Medulla oblongata (tissue), 1 donor: ENCODE results near the gene MAP3K12.
A peak's percentile ranks its signal among the peaks of the same experiment; 100 is the strongest.
"Not testable (repeated sequence)": the region's sequence is repeated elsewhere in the genome, so short reads cannot be mapped to it uniquely, and the experiment has no call there.

Experiments
- DNase-seq: peaks from one replicate; pipeline ENCODE4 v3.0.0-alpha.2; 2015; ENCODE audit errors: extremely low spot score

Gene MAP3K12

GRCh38 chr12:53492830-53493609 is 6.2 kb downstream of the MAP3K12 start:
- peak; percentile 96 for DNase-seq

DNA sequence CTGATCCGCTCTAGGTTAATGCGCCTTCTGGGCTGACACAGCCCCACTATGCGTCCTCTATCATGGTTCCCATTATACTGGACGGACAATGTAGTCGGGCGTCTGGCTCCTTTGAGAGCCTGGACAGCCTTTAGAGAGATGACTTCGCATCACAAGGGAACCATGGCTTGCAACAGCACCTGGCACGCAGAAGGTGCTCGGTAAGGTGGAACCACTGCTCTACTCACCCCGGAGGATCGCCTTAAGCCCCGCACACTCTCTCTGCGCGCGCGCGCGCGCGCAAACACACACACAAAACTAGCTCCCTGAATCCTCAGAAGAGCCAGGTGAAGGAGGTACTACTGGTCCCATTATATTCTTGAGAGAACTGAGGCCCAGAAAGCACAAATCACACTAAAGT is 7.1 kb downstream of the MAP3K12 start:
- DNase-seq: no peak

DNA sequence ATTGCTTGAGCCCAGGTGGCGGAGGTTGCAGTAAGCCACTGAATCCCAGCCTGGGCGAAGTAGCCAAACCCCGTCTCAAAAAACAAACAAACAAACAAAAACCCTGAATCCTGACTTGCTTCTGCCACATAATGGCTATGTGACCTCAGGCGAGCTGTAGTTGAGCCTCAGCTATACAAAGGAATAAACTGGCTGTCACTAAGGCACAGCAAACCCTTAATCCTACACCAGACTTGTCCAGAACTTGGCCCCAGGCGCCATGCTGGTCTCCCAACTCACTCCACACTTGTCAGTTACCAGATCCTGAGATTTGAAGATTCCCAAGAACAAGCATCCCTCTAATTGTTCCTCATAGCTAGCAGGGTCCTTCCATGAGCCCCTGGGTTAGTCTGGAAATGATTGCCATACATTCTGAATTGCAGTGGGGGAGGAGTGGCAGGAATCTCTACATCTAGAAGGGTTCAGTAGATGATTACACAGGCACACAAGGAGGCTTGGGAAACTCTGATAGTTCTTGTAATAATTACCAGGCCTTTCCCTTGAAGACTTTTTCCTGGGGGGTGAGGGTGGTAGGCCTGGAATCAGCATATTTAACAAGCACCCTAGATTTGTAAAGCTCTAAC is 9.9 kb downstream of the MAP3K12 start:
- DNase-seq: no peak

DNA sequence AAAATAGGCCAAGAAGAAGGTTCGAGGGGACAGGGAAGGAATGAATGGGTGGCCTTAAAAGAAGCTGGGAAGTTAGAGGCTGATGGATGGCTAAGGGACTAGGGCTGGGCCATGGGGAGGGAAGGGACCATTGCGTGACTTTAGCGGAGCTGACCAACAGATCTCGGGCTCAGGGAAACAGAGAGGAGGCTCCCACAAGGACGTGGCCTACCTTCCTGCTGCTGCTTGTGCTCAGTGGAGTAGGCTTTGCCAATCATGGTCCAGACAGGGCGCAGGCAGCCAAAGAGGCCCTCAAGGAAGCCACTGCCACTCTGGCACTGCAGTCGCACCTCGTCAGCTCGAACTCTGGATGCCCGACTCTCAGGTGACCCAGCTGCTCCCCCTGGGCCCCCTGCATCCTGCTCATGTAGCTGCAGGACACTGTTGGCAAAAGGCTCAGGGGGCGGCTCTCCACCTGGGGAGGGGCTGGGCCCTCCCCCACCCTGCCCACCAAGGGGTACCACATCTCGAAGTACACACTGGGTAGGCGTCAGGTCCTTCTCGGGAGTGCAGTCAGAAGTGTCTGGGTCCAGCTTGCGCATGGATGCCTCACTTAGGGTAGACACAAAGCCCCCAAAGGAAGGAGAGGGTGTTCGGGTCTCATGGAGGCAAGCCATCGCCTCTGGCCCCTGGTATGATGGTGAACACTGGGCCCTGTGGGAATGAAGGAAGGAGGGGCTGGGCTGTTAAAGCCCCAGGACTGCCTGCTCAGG is 12.3 kb downstream of the MAP3K12 start:
- no peak for DNase-seq

DNA sequence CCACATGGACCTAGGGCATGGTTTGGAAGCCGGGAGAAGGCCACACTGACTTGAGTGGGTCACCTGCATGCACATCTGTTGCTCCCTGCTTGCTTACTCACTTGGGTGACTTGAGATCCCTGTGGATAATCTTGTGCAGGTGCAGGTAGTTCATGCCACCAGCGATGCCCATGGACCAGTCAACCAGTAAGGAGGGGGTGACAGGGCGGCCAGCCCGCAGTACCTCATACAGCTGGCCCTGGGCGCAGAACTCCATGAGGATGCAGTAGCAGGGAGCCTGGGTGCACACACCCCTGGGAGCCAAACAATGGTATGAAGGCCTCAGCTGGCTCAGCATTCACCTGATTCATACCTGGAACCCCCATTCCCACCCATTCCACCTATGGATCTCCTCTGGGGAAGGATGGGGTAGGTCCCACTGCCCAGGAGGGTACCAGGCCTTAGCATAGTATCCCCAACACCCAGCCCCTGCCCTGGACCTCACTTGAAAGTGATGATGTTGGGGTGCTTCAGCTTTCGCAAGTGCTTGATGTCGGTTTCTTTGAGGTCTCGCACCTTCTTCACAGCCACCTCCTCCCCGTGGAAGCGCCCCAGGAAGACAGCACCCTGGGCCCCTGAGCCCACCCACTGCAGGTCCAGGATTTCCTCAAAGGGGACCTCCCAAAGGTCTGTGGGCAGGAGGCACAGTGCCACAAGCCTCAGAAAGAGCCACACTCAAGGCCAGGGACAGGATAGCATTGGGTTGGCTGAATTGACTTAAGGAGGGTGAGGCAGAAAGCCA is 13.1 kb downstream of the MAP3K12 start:
- DNase-seq: no peak

DNA sequence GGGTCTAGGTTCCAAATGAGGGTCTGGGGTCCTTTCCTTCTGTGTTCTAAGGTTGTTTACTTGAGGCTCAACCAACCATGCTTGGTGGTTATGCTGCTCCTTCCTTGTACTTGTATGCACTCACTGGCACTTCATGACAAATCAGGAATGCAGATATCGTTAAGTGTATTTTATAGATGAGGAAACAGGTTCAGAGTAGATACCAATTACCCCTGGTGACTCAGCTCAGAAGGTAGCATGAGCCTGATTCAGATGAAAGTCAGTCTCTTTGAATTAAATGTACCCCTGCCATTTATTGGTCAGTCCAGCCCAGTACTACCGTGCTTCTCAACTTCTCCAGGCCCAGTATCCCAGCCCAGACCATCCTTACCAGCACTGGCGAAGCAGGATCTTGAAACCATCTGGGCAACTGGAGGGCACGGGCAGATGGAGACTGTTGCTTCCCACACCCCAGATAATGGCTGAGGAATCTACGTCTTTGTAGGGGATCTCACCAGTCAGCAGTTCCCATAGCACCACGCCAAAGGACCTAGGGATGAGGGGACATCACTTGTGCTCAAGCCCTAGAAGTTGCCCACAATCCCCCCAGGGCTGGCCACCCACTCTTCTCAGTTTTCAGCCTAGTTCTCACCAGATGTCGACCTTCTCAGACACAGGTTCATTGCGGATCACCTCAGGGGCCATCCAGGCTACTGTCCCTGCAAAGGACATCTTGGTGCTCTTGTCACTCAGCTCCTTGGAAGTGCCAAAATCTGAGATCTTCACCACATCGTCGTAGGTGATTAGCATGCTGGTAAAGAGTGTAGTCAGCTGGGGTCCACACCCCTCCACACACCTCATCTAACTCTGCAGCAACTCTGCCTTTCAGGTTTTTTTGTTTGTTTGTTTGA is 14.3 kb downstream of the MAP3K12 start:
- DNase-seq: no peak

- DNase-seq: no peak
These were observed 15.3 kb downstream of the MAP3K12 start for GRCh38 chr12:53483979-53484377.

- no peak for DNase-seq
These were observed 15.9 kb downstream of the MAP3K12 start for GRCh38 chr12:53483225-53483978.

- DNase-seq: no peak
These were observed 16.6 kb downstream of the MAP3K12 start for GRCh38 chr12:53482626-53483168.

- no peak for DNase-seq
These were observed 17.2 kb downstream of the MAP3K12 start for GRCh38 chr12:53481939-53482586.

- DNase-seq: not testable (repeated sequence)
These were observed 17.8 kb downstream of the MAP3K12 start for GRCh38 chr12:53481458-53481857.

DNA sequence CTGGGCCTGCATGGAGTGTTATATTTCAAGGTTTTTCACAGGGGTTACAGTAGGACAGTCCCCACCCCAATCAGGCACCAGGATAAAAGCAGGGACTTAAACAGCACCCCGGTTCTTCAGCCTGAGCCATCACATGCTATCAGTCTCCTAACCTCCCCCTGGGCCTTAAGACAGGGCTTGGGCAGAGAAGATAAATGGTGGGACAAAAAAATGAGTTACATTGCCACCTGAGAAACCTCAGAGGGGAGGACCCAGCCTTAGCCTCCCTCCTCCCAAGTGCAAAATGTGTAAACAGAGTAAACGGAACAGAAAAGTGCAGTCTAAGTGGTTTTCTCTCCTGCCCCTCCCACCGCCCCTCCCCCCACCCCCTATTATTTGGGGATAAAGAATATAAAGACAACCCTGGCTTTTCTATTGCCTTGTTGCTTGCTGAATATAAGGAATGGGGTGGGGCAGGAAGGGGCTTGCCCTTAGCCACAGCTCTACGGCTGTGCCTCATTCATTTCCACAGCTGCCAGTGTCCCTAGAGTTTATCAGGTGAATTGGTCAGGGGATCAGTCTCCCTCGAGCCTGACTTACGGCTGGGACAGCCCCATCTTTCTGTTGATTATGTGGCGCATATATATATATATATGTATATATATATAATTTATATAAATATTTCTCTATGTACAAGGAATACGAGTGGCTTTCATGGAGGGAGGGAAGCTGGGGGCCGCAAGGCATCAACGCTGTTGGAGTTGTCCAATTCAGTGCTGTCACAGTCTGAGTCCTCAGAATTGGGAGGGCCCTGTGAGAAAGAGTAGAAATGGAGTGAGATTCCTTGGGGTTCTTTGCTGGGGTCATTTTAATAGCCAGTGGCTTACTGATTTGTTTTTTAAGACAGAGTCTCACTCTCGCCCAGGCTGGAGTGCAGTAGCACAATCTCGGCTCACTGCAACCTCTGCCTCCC is 18.5 kb downstream of the MAP3K12 start:
- DNase-seq: no peak

- no peak for DNase-seq
These were observed 19.9 kb downstream of the MAP3K12 start for GRCh38 chr12:53479331-53479730.

- DNase-seq: no peak
These were observed 20.4 kb downstream of the MAP3K12 start for GRCh38 chr12:53478865-53479264.

GRCh38 chr12:53476769-53477209 is 22.5 kb downstream of the MAP3K12 start:
- no peak for DNase-seq

DNA sequence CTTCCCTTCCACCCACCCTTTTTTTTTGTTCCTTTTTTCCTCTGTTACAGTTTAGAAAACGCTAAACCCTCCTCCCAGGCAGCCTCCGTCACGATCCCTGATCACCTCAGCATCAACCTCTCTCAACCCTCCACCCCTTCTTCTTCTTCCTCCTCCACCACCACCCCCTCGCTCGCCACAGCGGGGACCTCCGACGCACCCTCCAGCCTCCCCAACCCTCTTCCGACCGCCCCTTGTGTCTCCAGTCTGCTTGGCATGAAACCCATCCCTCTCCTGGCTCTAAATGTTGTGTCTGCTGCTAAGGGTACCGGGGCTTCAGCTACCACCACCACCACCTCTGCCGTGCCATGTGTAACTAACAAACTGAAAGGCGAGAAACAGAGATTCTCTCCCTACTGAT is 24.4 kb downstream of the MAP3K12 start:
- DNase-seq: no peak

DNA sequence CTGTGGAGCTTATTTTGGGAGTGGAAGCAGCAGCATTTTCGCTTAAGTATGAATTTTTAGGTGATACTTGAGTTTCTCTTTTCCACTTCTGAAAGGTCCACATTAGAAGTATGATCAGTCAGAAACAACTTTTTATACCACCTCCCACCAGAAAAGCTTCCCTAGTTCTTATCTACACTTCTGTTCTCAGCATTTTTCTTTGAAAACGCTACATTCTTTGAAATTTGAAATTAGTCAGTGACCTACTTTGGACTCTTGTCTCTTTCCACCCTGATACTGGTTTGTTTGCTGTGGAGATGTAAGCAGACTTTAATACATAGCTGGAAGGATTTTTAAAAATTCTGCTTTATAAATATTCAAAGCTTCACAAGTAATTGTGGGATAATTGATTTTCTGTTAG is 25.2 kb downstream of the MAP3K12 start:
- DNase-seq: no peak

GRCh38 chr12:53472056-53472582 is 27.1 kb downstream of the MAP3K12 start:
- DNase-seq: no peak
